GM12878 (cell line): ENCODE data around the gene RAB35. TPM values are rescaled to one million over a fixed set of nuclear protein-coding genes. Genes with fewer than 3 reads are reported as not detected.

Experiments used
- ATAC-seq: fragments of 200-7000 bp; cut with Tn5 transposase; 3 replicates; pipeline ENCODE4 v1.9.1; 2020; ENCODE audit warnings: mild to moderate bottlenecking, moderate library complexity
- BruUV-seq: library from RNA; stranded (reverse); fragments of 400-500 nt; replicated peaks from 2 replicates; lab custom pipeline; 2021; lab: Mats Ljungman, UMichigan
- CTCF ChIA-PET: fragments of 300-600 bp; sonication (Branson Sonifier 250); formaldehyde crosslinking; extraction: SDS; loops from one replicate; lab custom pipeline; 2021; ENCODE audit warnings: inconsistent platforms; lab: Yijun Ruan, JAX
- POLR2A ChIA-PET: fragments of 350-600 bp; formaldehyde crosslinking; extraction: SDS; loops from one replicate; lab custom pipeline; 2021; ENCODE audit warnings: inconsistent platforms; lab: Charles Lee
- RAD21 ChIA-PET: fragments of 300-600 bp; sonication (Branson Sonifier 250); formaldehyde crosslinking; loops from one replicate; lab custom pipeline; 2023; ENCODE audit warnings: antibody characterized with exemption; ENCODE audit not compliant: unreplicated experiment; lab: Charles Lee
- SMC1A ChIA-PET: fragments of 300-600 bp; sonication (Branson Sonifier 250); formaldehyde crosslinking; loops from one replicate; lab custom pipeline; 2023; ENCODE audit not compliant: unreplicated experiment, uncharacterized antibody; lab: Charles Lee
- DNase-seq: peaks from one replicate; pipeline ENCODE4 v3.0.0-alpha.2; 2011; ENCODE audit warnings: low read depth, low spot score
- FAIRE-seq: peaks from 3 replicates; lab custom pipeline; 2011; peaks lifted over from hg19 to GRCh38; lab: Jason Lieb, UNC
- H2AFZ ChIP-seq: 2 replicates; pipeline ENCODE4 v1.6.0; 2011; ENCODE audit warnings: low read depth, low read length, control low read depth; ENCODE audit not compliant: control insufficient read depth
- H3K27ac ChIP-seq: 2 replicates; pipeline ENCODE4 v1.5.1; 2011; ENCODE audit warnings: control low read depth; ENCODE audit not compliant: control insufficient read depth, insufficient read depth
- H3K27me3 ChIP-seq, 2 experiments: replicated peaks in 1 of 2; 2 replicates each; pipeline versions ENCODE4 v1.6.0 to v1.6.1; 2011; ENCODE audit warnings: low read length in 1 of 2; ENCODE audit not compliant: control insufficient read depth in 2 of 2, insufficient read depth in 2 of 2
- H3K36me3 ChIP-seq, 2 experiments: 2 replicates each; pipeline ENCODE4 v1.5.1; 2011; ENCODE audit warnings: low read length in 1 of 2; ENCODE audit not compliant: control insufficient read depth in 2 of 2, insufficient read depth in 2 of 2
- H3K4me1 ChIP-seq: 2 replicates; pipeline ENCODE4 v1.6.1; 2011; ENCODE audit warnings: mild to moderate bottlenecking, low read length, moderate library complexity, mixed read lengths; ENCODE audit not compliant: control insufficient read depth, insufficient read depth
- H3K4me2 ChIP-seq: 2 replicates; pipeline ENCODE4 v1.6.0; 2011; ENCODE audit warnings: control low read depth; ENCODE audit not compliant: control insufficient read depth, insufficient read depth
- H3K4me3 ChIP-seq: fragments of 200-600 bp; sonication (generic); 2 replicates; pipeline ENCODE4 v1.5.1; 2016
- H3K79me2 ChIP-seq: 2 replicates; pipeline ENCODE4 v1.6.0; 2011; ENCODE audit warnings: low read length; ENCODE audit not compliant: control insufficient read depth, insufficient read depth
- H3K9ac ChIP-seq: 2 replicates; pipeline ENCODE4 v1.8.0; 2011; ENCODE audit warnings: low read length, control low read depth, mixed read lengths; ENCODE audit not compliant: control insufficient read depth, insufficient read depth
- H3K9me3 ChIP-seq: replicated peaks from 3 replicates; pipeline ENCODE4 v1.5.1; 2011; ENCODE audit warnings: mild to moderate bottlenecking, low read length; ENCODE audit not compliant: control insufficient read depth, insufficient read depth
- H4K20me1 ChIP-seq: 2 replicates; pipeline ENCODE4 v1.6.0; 2011; ENCODE audit not compliant: control insufficient read depth, insufficient read depth
- BACH1 ChIP-seq: fragments of 450-650 bp; IDR thresholded peaks from 2 replicates; pipeline ENCODE4 v1.6.1; 2017; ENCODE audit warnings: mild to moderate bottlenecking, borderline replicate concordance
- CBFB ChIP-seq: IDR thresholded peaks from 2 replicates; pipeline ENCODE4 v1.6.1; 2016; ENCODE audit warnings: antibody characterized with exemption, low read depth
- CTCF ChIP-seq, 3 experiments: IDR thresholded peaks in 2 of 3; conservative IDR thresholded peaks in 1 of 3; 2 replicates each; pipeline ENCODE4 v1.5.1; 2011; ENCODE audit warnings: low read depth in 3 of 3, low read length in 3 of 3, mild to moderate bottlenecking in 3 of 3, control low read depth in 2 of 3, moderate library complexity in 2 of 3, inconsistent platforms in 1 of 3, mixed read lengths in 1 of 3; ENCODE audit not compliant: control insufficient read depth in 2 of 3, insufficient read depth in 1 of 3; ENCODE audit errors: extremely low read depth in 1 of 3
- EGR1 ChIP-seq, 2 experiments: IDR thresholded peaks; 1 replicate in 1 of 2; 2 replicates in 1 of 2; pipeline ENCODE4 v1.6.1; 2011 to 2012; ENCODE audit warnings: low read depth in 2 of 2, low read length in 2 of 2, borderline replicate concordance in 1 of 2, mild to moderate bottlenecking in 1 of 2, moderate library complexity in 1 of 2
- ESRRA ChIP-seq: IDR thresholded peaks from 2 replicates; pipeline ENCODE4 v1.6.1; 2012; ENCODE audit warnings: mild to moderate bottlenecking, low read length, improper control_type of control experiment
- HDAC6 ChIP-seq: fragments of 200-600 bp; sonication (generic); IDR thresholded peaks from one replicate; pipeline ENCODE4 v1.8.0; 2017; ENCODE audit warnings: antibody characterized with exemption; ENCODE audit not compliant: unreplicated experiment
- MEF2B ChIP-seq: fragments of 450-650 bp; IDR thresholded peaks from 2 replicates; pipeline ENCODE4 v1.6.1; 2018; ENCODE audit warnings: mild to moderate bottlenecking, moderate library complexity; ENCODE audit not compliant: partially characterized antibody, poor library complexity, severe bottlenecking
- PAX5 ChIP-seq: IDR thresholded peaks from 2 replicates; pipeline ENCODE4 v1.6.1; 2011; ENCODE audit warnings: low read depth, low read length, borderline replicate concordance
- POLR2AphosphoS2 ChIP-seq: IDR thresholded peaks from 2 replicates; pipeline ENCODE4 v1.6.1; 2011; ENCODE audit warnings: low read depth, mild to moderate bottlenecking, low read length, improper control_type of control experiment, moderate library complexity
- RAD21 ChIP-seq: IDR thresholded peaks from 2 replicates; pipeline ENCODE4 v1.6.1; 2011; ENCODE audit warnings: mild to moderate bottlenecking, low read depth, low read length, moderate library complexity; ENCODE audit not compliant: insufficient read depth
- RUNX3 ChIP-seq: IDR thresholded peaks from 2 replicates; pipeline ENCODE4 v1.6.1; 2012; ENCODE audit warnings: low read length, inconsistent platforms
- SMAD1 ChIP-seq: fragments of 450-650 bp; IDR thresholded peaks from 2 replicates; pipeline ENCODE4 v1.6.1; 2018; ENCODE audit warnings: mild to moderate bottlenecking, low read depth; ENCODE audit not compliant: partially characterized antibody
- SRF ChIP-seq, 2 experiments: IDR thresholded peaks; 2 replicates each; pipeline ENCODE4 v1.6.1; 2011; ENCODE audit warnings: low read depth in 2 of 2, low read length in 2 of 2, mild to moderate bottlenecking in 1 of 2, moderate library complexity in 1 of 2
- TCF7 ChIP-seq: IDR thresholded peaks from 2 replicates; pipeline ENCODE4 v1.6.1; 2014; ENCODE audit warnings: antibody characterized with exemption, borderline replicate concordance
- ZNF217 ChIP-seq: fragments of 450-650 bp; IDR thresholded peaks from 2 replicates; pipeline ENCODE4 v1.6.1; 2017; ENCODE audit warnings: antibody characterized with exemption, mild to moderate bottlenecking
- ZNF24 ChIP-seq: fragments of 450-650 bp; IDR thresholded peaks from 2 replicates; pipeline ENCODE4 v1.6.1; 2017; ENCODE audit warnings: antibody characterized with exemption, mild to moderate bottlenecking
- WGBS: methylation state at CpG from one replicate; pipeline ENCODE4 v1.1.6; 2016; ENCODE audit warnings: low lambda C conversion rate; ENCODE audit not compliant: insufficient replicate concordance, insufficient coverage; ENCODE audit errors: missing lambda C conversion rate; 5-methylcytosine and 5-hydroxymethylcytosine counted together
- in situ Hi-C: fragments of 300-500 bp; cut with MboI; formaldehyde crosslinking; loops from 9 replicates; pipeline ENCODE4 v1.14.3; 2018; ENCODE audit warnings: mixed read lengths
- intact Hi-C: fragments of 100-400 bp; cut with micrococcal nuclease; formaldehyde crosslinking; loops from one replicate; pipeline ENCODE4 v1.14.2; 2022; ENCODE audit not compliant: unreplicated experiment
- polyA plus RNA-seq, 11 experiments: library from polyadenylated mRNA; depleted of rRNA in 4 of 11; unstranded in 6 of 11; stranded (reverse) in 5 of 11; fragments of >200 nt; fragmentation: Nextera tagmentation in 4 of 11; fragmentation: Illumina TruSeq in 1 of 11; extraction: Ambion mirVana in 4 of 11; extraction: Trizol in 1 of 11; gene quantifications; 1 replicate in 1 of 11; 2 replicates in 10 of 11; pipeline versions ENCODE4 v1.2.1 to v1.2.3, GENCODE V29; 2011 to 2016; ENCODE audit warnings: inconsistent platforms in 2 of 11, missing spikeins in 2 of 11, low read depth in 1 of 11
- total RNA-seq, 4 experiments: library from RNA; depleted of rRNA in 3 of 4; stranded (reverse); fragments of >200 nt in 3 of 4; fragmentation: Illumina TruSeq in 1 of 4; extraction: Trizol in 1 of 4; gene quantifications; 2 replicates each; pipeline versions ENCODE4 v1.2.1 to v1.2.3, GENCODE V29; 2013 to 2021
- TF ChIP-seq, protein P1 (sequence below): IDR thresholded peaks from 2 replicates; pipeline ENCODE4 v1.6.1; 2011; ENCODE audit warnings: borderline replicate concordance, low read depth, mild to moderate bottlenecking, moderate library complexity, mixed read lengths, low read length; ENCODE audit not compliant: insufficient read depth; ENCODE audit errors: extremely low read length

Gene RAB35
- total and polyA plus RNA-seq, 10 of the 15 experiments (the other 5 are each of a cell fraction or from before 2014, with no cell fraction given): 0.76 to 99.2 (median 43.8) TPM

DNA sequence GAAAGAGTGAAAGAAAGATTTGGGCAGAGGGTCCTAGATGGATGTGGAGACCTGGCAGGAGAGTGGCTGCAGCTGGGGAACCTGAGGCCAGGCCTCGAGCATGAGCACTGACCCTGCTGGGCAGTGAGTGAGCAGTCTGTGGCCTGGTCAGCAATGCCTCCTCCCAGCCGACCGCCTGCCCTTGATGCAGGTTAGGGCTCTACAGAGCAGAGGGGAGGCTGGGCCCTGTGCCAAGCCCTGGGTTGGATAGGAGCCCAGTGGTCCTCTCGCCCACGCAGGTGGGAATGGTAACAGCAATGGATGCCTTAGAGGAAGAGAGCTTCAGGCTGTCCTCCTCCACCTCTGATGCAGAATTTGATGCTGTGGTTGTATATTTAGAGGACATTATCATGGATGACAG, 59.8 kb downstream of the RAB35 start:
- Histone ChIP-seq H3K9ac (no peak overlapping the region), H3K79me2 (no peaks in the 10 kb centered on the region), H3K27ac (no peak overlapping the region), H3K36me3 (no peaks in the 10 kb centered on the region), H4K20me1 (no peaks in the 10 kb centered on the region), H3K4me1 (no peaks in the 10 kb centered on the region), H3K9me3 (no peaks in the 10 kb centered on the region), H2AFZ (no peak overlapping the region), H3K4me2 (no peak overlapping the region), H3K27me3 (no peaks in the 10 kb centered on the region), H3K4me3 (no peak overlapping the region)
- DNase-seq (no peak), FAIRE-seq (no peak), ATAC-seq (no peak)
- RAD21 ChIA-PET: no interaction called here
- intact Hi-C loops (no loop called here), in situ Hi-C loops (no loop called here)
- POLR2A ChIA-PET: no interaction called here
- CTCF ChIA-PET: interaction anchor here (1.0 to 1.3 kb wide), 2 partner anchors 9 to 30 kb away, joined by 4 to 5 read pairs; no protein-coding TSS in a partner anchor
- TF ChIP-seq ZNF217: no peak
- no peak for TF ChIP-seq HDAC6
- TF ChIP-seq, protein P1, sequence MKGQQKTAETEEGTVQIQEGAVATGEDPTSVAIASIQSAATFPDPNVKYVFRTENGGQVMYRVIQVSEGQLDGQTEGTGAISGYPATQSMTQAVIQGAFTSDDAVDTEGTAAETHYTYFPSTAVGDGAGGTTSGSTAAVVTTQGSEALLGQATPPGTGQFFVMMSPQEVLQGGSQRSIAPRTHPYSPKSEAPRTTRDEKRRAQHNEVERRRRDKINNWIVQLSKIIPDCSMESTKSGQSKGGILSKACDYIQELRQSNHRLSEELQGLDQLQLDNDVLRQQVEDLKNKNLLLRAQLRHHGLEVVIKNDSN: no peak
- TF ChIP-seq MEF2B: no peak
- no peak for TF ChIP-seq SRF (IDR thresholded peaks at IDR 0.05; ENCODE audit: low read depth in 2 of 2, low read length in 2 of 2)
- TF ChIP-seq RUNX3: no peak
- TF ChIP-seq POLR2AphosphoS2: no peak
- no peak for TF ChIP-seq PAX5
- TF ChIP-seq ZNF24: no peak
- TF ChIP-seq RAD21: no peak
- TF ChIP-seq TCF7: no peak
- no peak for TF ChIP-seq BACH1
- TF ChIP-seq ESRRA: no peak
- TF ChIP-seq SMAD1: no peak
- no peak for TF ChIP-seq CTCF (IDR thresholded peaks at IDR 0.05 in 2 of 3, conservative IDR thresholded peaks at IDR 0.05 in 1 of 3; ENCODE audit: control insufficient read depth in 2 of 3, extremely low read depth in 1 of 3, insufficient read depth in 1 of 3, low read depth in 3 of 3, low read length in 3 of 3)
- TF ChIP-seq CBFB: no peak
- TF ChIP-seq EGR1 (IDR thresholded peaks at IDR 0.05; ENCODE audit: borderline replicate concordance in 1 of 2, low read depth in 2 of 2, low read length in 2 of 2): no peak
- SMC1A ChIA-PET: no interaction called here
- 70% methylated on average over 5 of the region's 5 CpGs for WGBS
- BruUV-seq: no TSS peak
